Neuronal stem cell (in vitro differentiated cells): ENCODE results near the gene USP9X.
"Not testable (repeated sequence)": the region's sequence is repeated elsewhere in the genome, so short reads cannot be mapped to it uniquely, and the experiment has no call there.

Experiments
- DNase-seq: peaks from one replicate; pipeline ENCODE4 v3.0.0-alpha.2; 2013; ENCODE audit warnings: low spot score
- H2AFZ ChIP-seq: one replicate; pipeline ENCODE4 v1.6.1; 2013; ENCODE audit warnings: mild to moderate bottlenecking, low read length, inconsistent platforms
- H2AK5ac ChIP-seq: 2 replicates; pipeline ENCODE4 v1.6.1; 2013; ENCODE audit warnings: low read depth, mild to moderate bottlenecking, inconsistent platforms, low read length, moderate library complexity, mixed read lengths
- H2BK120ac ChIP-seq: 2 replicates; pipeline ENCODE4 v1.6.1; 2013; ENCODE audit warnings: low read depth, mild to moderate bottlenecking, inconsistent platforms, low read length, moderate library complexity, mixed read lengths
- H2BK12ac ChIP-seq: one replicate; pipeline ENCODE4 v1.6.1; 2013; ENCODE audit warnings: low read length, inconsistent platforms
- H2BK15ac ChIP-seq: 2 replicates; pipeline ENCODE4 v1.6.1; 2013; ENCODE audit warnings: mild to moderate bottlenecking, low read length, inconsistent platforms, mixed read lengths
- H2BK5ac ChIP-seq: one replicate; pipeline ENCODE4 v1.6.1; 2013; ENCODE audit warnings: inconsistent platforms, mild to moderate bottlenecking, low read length, moderate library complexity
- H3K14ac ChIP-seq: one replicate; pipeline ENCODE4 v1.6.1; 2013; ENCODE audit warnings: low read length, inconsistent platforms
- H3K18ac ChIP-seq: 2 replicates; pipeline ENCODE4 v1.6.1; 2013; ENCODE audit warnings: low read length, inconsistent platforms
- H3K23ac ChIP-seq: 2 replicates; pipeline ENCODE4 v1.6.1; 2013; ENCODE audit warnings: low read depth, mild to moderate bottlenecking, mixed read lengths, low read length, inconsistent platforms; ENCODE audit not compliant: poor library complexity
- H3K27ac ChIP-seq: replicated peaks from 3 replicates; pipeline ENCODE4 v1.5.1; 2013; ENCODE audit warnings: low read length, inconsistent platforms
- H3K27me3 ChIP-seq, 3 experiments: 2 replicates each; pipeline ENCODE4 v1.6.1; 2013; ENCODE audit warnings: low read length in 3 of 3, mild to moderate bottlenecking in 2 of 3, inconsistent platforms in 1 of 3, low read depth in 1 of 3, mixed read lengths in 1 of 3, moderate library complexity in 1 of 3; ENCODE audit not compliant: control insufficient read depth in 3 of 3, insufficient read depth in 3 of 3
- H3K36me3 ChIP-seq, 2 donors: replicated peaks in 1 of 2; 2 replicates each; pipeline ENCODE4 v1.6.1; 2013; ENCODE audit warnings: low read length in 2 of 2; ENCODE audit not compliant: control insufficient read depth in 2 of 2, insufficient read depth in 2 of 2
- H3K4ac ChIP-seq: 2 replicates; pipeline ENCODE4 v1.6.1; 2013; ENCODE audit warnings: inconsistent platforms, mild to moderate bottlenecking, low read length, moderate library complexity
- H3K4me1 ChIP-seq, 2 donors: 1 replicate in 1 of 2; 2 replicates in 1 of 2; pipeline ENCODE4 v1.6.1; 2013; ENCODE audit warnings: low read length in 2 of 2, low read depth in 1 of 2; ENCODE audit not compliant: control insufficient read depth in 2 of 2, insufficient read depth in 1 of 2
- H3K4me2 ChIP-seq: one replicate; pipeline ENCODE4 v1.6.1; 2013; ENCODE audit warnings: mild to moderate bottlenecking, low read length, inconsistent platforms; ENCODE audit not compliant: insufficient read depth, poor library complexity, severe bottlenecking
- H3K4me3 ChIP-seq, 2 donors: 2 replicates each; pipeline ENCODE4 v1.5.1; 2013; ENCODE audit warnings: low read length in 2 of 2, mild to moderate bottlenecking in 2 of 2, inconsistent platforms in 1 of 2, moderate library complexity in 1 of 2
- H3K79me1 ChIP-seq: one replicate; pipeline ENCODE4 v1.6.1; 2013; ENCODE audit warnings: low read depth, mild to moderate bottlenecking, inconsistent platforms, low read length, moderate library complexity
- H3K9ac ChIP-seq: one replicate; pipeline ENCODE4 v1.6.1; 2013; ENCODE audit warnings: mild to moderate bottlenecking, low read depth, low read length, inconsistent platforms; ENCODE audit not compliant: poor library complexity
- H3K9me3 ChIP-seq, 2 donors: replicated peaks in 1 of 2; 2 replicates each; pipeline versions ENCODE3 to v1.6.1; 2013; ENCODE audit warnings: low read length in 2 of 2, mild to moderate bottlenecking in 2 of 2, inconsistent platforms in 1 of 2, low read depth in 1 of 2, mixed read lengths in 1 of 2, moderate library complexity in 1 of 2; ENCODE audit not compliant: control insufficient read depth in 2 of 2, insufficient read depth in 1 of 2
- H4K8ac ChIP-seq: one replicate; pipeline ENCODE4 v1.6.1; 2013; ENCODE audit warnings: low read depth, mild to moderate bottlenecking, inconsistent platforms, low read length, moderate library complexity
- H4K91ac ChIP-seq: one replicate; pipeline ENCODE4 v1.6.1; 2013; ENCODE audit warnings: low read length, low read depth, mild to moderate bottlenecking, inconsistent platforms; ENCODE audit not compliant: poor library complexity
- WGBS, 2 donors: extraction: QIAGEN DNeasy Blood & Tissue Kit; methylation state at CpG; one replicate each; pipeline ENCODE4 v1.1.7; 2013; ENCODE audit warnings: missing lambda C conversion rate in 2 of 2, mixed read lengths in 1 of 2; ENCODE audit not compliant: insufficient read length in 2 of 2, insufficient replicate concordance in 1 of 2; ENCODE audit errors: extremely low coverage in 2 of 2; 5-methylcytosine and 5-hydroxymethylcytosine counted together

The USP9X gene

DNA sequence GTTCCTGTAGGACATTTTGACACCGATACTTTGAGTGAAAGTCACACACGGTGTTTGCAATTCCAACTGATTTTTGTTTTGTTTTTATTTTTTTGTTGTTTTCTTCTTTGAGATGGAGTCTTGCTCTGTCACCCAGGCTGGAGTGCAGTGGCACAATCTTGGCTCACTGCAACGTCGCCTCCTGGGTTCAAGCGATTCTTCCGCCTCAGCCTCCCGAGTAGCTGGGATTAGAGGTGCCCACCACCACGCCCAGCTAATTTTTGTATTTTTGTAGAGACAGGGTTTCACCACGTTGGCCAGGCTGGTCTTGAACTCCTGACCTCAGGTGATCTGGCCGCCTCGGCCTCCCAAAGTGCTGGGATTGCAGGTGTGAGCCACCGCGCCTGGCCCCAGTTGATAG, 149.2 kb downstream of the USP9X start:
- H3K4me1 ChIP-seq, H3K23ac ChIP-seq, H2BK5ac ChIP-seq, H4K91ac ChIP-seq, H3K14ac ChIP-seq, H3K79me1 ChIP-seq, H2AK5ac ChIP-seq, H3K27me3 ChIP-seq, H3K4ac ChIP-seq, H2BK12ac ChIP-seq, H2BK15ac ChIP-seq, H3K4me2 ChIP-seq, H3K18ac ChIP-seq, H4K8ac ChIP-seq, DNase-seq, H3K4me3 ChIP-seq, H3K9ac ChIP-seq, H2BK120ac ChIP-seq, H3K27ac ChIP-seq, H2AFZ ChIP-seq, H3K9me3 ChIP-seq: not testable (repeated sequence)
- H3K36me3 ChIP-seq = peaks cover 1 to 50% of the 10 kb centered on the region in 2 donors
- WGBS, 2 donors = no CpG with 5 or more reads among the region's 13 CpGs

DNA sequence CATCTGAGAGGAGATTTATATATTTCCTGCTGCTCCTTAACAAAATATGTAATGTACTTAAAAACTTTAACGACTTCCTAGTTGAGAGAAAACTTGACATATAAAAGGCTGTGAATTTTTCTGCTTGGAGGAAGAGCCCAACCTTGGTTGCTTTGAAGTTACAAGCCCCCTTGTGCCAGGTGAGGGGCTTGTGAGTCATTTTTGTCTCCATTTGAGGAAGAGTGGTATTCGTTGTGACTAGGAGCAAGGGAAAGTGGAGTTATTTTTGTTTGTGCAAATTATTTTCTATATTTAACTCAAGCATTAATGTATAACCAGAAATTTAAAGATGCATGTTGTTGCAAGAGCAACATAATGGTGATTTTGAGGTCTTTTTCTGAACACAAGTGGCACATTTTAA, 149.7 kb downstream of the USP9X start:
- no peaks in the 10 kb centered on the region for H3K27me3 ChIP-seq
- H3K79me1 ChIP-seq = no peaks in the 10 kb centered on the region
- no peak overlapping the region for H2BK5ac ChIP-seq
- no peak overlapping the region for H3K4me2 ChIP-seq
- H2AK5ac ChIP-seq = no peak overlapping the region
- DNase-seq = no peak
- no peak overlapping the region for H4K8ac ChIP-seq
- no CpG with 5 or more reads among the region's 2 CpGs for WGBS, 2 donors
- H3K18ac ChIP-seq = no peak overlapping the region
- no peaks in the 10 kb centered on the region for H3K9me3 ChIP-seq
- H4K91ac ChIP-seq = no peak overlapping the region
- H3K27ac ChIP-seq = no peak overlapping the region
- H3K14ac ChIP-seq = no peak overlapping the region
- no peak overlapping the region for H3K4me3 ChIP-seq
- H3K23ac ChIP-seq = no peak overlapping the region
- H2BK12ac ChIP-seq = no peak overlapping the region
- H2BK15ac ChIP-seq = no peak overlapping the region
- no peak overlapping the region for H3K9ac ChIP-seq
- H3K36me3 ChIP-seq = peaks cover 1 to 45% of the 10 kb centered on the region in 2 donors
- no peak overlapping the region for H3K4ac ChIP-seq
- no peaks in the 10 kb centered on the region for H3K4me1 ChIP-seq
- no peak overlapping the region for H2AFZ ChIP-seq
- no peak overlapping the region for H2BK120ac ChIP-seq

DNA sequence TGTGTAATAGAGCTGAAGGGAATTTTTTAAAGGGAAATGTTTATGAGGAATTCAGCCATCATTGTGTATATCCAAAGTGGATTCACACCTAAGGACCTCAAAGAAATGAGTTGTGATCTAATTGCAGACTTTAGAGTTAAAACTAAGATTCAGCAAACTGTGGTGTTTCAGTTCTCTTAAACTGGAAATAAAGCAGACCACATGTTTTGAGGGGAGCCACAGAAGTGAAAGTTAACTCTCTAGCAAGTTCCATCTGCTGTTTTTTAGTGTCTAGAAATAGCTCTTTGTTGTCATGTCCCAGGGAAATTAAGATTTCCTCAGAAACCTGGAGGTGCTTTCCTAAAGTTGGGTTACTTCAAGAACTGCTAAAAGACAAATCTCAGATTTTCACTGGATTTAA, 151.4 kb downstream of the USP9X start:
- Histone ChIP-seq H4K8ac (no peak overlapping the region), H3K27me3 (no peaks in the 10 kb centered on the region), H2BK15ac (no peak overlapping the region), H3K9ac (no peak overlapping the region), H3K4me1 (no peaks in the 10 kb centered on the region), H3K4me3 (no peak overlapping the region), H3K36me3 (peaks cover 1 to 28% of the 10 kb centered on the region in 2 donors), H3K18ac (no peak overlapping the region), H2AK5ac (no peak overlapping the region), H2AFZ (no peak overlapping the region), H3K27ac (no peak overlapping the region), H2BK5ac (no peak overlapping the region), H2BK12ac (no peak overlapping the region), H3K14ac (no peak overlapping the region), H3K4ac (no peak overlapping the region), H3K23ac (no peak overlapping the region), H3K9me3 (no peaks in the 10 kb centered on the region), H2BK120ac (no peak overlapping the region), H3K4me2 (no peak overlapping the region), H3K79me1 (no peaks in the 10 kb centered on the region), H4K91ac (no peak overlapping the region)
- no peak for DNase-seq

DNA sequence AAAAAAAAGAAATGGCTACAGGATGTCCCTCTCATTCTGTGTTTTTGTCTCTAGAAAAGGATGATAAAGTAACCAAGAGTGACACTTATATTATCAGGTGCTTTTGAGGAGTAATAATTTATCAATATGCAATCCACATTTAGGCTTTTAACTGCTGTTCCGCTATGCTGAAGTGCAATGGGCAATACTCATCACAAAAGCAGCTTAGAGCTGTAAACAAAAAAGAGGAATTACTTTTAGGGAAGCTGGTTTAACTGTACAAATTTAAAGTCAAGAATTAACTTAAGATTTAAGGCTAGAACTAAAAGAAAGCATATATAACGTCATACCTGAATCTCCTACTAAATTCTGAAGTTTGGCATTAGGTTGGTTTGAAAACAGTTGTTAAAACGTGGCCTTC, 155.3 kb downstream of the USP9X start:
- Histone ChIP-seq H2BK120ac (no peak overlapping the region), H3K27me3 (no peaks in the 10 kb centered on the region), H3K4me2 (no peak overlapping the region), H4K8ac (no peak overlapping the region), H2BK12ac (no peak overlapping the region), H3K9me3 (no peaks in the 10 kb centered on the region), H2BK5ac (no peak overlapping the region), H3K14ac (no peak overlapping the region), H3K4me1 (no peaks in the 10 kb centered on the region), H3K23ac (no peak overlapping the region), H2BK15ac (no peak overlapping the region), H4K91ac (no peak overlapping the region), H3K36me3 (no peaks in the 10 kb centered on the region), H3K18ac (no peak overlapping the region), H3K27ac (no peak overlapping the region), H3K9ac (no peak overlapping the region), H3K4ac (no peak overlapping the region), H2AFZ (no peak overlapping the region), H3K79me1 (no peaks in the 10 kb centered on the region), H3K4me3 (no peak overlapping the region), H2AK5ac (no peak overlapping the region)
- no peak for DNase-seq
- no CpG with 5 or more reads among the region's 3 CpGs for WGBS, 2 donors
